ENCODE results near the gene WDR44.

DNA sequence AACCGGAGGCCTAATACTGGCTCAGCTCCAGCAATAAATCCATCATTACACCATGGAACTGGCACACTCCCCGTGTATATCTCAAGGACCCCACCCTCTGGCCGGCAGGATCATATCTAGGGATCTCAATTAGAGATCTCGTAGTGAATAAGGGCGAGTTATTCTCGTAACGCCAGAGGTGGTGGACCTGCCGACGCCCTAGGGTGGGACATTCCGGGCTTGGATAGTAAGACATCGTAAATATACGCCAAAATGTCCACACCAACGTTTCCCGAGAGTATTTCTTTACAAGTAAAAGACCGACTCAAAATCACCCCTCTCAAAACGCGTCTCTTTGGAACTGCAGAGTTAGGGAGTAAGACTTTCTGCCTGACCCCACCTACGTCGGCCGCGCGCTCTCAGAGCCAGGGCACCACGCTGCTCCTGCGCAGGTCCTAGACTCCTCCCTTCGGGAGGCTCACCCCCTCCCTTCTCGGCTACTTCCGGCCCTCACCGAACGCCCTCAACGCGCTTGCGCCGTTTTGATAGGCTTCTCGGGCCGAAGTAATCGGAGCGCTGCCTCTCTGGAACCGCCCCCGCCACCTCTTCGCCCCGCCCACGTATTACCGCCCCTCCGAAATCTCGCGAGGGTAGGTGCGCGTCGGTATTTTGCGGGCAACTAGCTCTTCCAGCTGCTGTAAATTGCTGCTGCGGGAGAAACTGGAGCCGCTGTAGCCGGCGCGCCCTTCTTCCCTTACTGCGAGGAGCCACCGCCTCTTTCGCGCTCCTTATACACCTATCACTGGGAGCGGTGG lies at the start of gene WDR44:
- TF ChIP-seq, protein P1, sequence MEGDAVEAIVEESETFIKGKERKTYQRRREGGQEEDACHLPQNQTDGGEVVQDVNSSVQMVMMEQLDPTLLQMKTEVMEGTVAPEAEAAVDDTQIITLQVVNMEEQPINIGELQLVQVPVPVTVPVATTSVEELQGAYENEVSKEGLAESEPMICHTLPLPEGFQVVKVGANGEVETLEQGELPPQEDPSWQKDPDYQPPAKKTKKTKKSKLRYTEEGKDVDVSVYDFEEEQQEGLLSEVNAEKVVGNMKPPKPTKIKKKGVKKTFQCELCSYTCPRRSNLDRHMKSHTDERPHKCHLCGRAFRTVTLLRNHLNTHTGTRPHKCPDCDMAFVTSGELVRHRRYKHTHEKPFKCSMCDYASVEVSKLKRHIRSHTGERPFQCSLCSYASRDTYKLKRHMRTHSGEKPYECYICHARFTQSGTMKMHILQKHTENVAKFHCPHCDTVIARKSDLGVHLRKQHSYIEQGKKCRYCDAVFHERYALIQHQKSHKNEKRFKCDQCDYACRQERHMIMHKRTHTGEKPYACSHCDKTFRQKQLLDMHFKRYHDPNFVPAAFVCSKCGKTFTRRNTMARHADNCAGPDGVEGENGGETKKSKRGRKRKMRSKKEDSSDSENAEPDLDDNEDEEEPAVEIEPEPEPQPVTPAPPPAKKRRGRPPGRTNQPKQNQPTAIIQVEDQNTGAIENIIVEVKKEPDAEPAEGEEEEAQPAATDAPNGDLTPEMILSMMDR (conservative IDR thresholded peaks at IDR 0.05; ENCODE audit: low read length) = no peak
- no peak for TF ChIP-seq EZH2phosphoT487 (IDR thresholded peaks at IDR 0.05; ENCODE audit: borderline replicate concordance)

All from Loucy (cell line).